H9 (cell line): Measurements from ENCODE around the gene TNFAIP3. TPM values are rescaled to one million over a fixed set of nuclear protein-coding genes. Genes with fewer than 3 reads are reported as not detected.
"Not testable (repeated sequence)": the region's sequence is repeated elsewhere in the genome, so short reads cannot be mapped to it uniquely, and the experiment has no call there.

ENCODE experiments used
- DNase-seq: peaks from one replicate; pipeline ENCODE4 v3.0.0-alpha.2; 2017
- H2AFZ ChIP-seq: one replicate; pipeline ENCODE4 v1.6.1; 2013; ENCODE audit warnings: mild to moderate bottlenecking, low read length, control low read depth, moderate library complexity
- H2AK5ac ChIP-seq: 2 replicates; pipeline ENCODE4 v1.6.1; 2013; ENCODE audit warnings: low read length, control low read depth, mixed read lengths; ENCODE audit not compliant: insufficient read length
- H2BK120ac ChIP-seq: one replicate; pipeline ENCODE4 v1.6.1; 2013; ENCODE audit warnings: low read depth, mild to moderate bottlenecking, low read length, control low read depth, inconsistent platforms; ENCODE audit not compliant: poor library complexity, severe bottlenecking
- H2BK12ac ChIP-seq: 2 replicates; pipeline ENCODE4 v1.6.1; 2013; ENCODE audit warnings: low read length, control low read depth, mixed read lengths, low read depth; ENCODE audit not compliant: insufficient read length
- H2BK15ac ChIP-seq: 2 replicates; pipeline ENCODE4 v1.6.1; 2013; ENCODE audit warnings: low read depth, low read length, control low read depth
- H2BK20ac ChIP-seq: one replicate; pipeline ENCODE4 v1.6.1; 2013; ENCODE audit warnings: low read depth, mild to moderate bottlenecking, low read length, control low read depth, inconsistent platforms; ENCODE audit not compliant: poor library complexity, severe bottlenecking
- H2BK5ac ChIP-seq: 2 replicates; pipeline ENCODE4 v1.6.1; 2013; ENCODE audit warnings: low read length, control low read depth, mixed read lengths; ENCODE audit not compliant: insufficient read length
- H3K14ac ChIP-seq: 2 replicates; pipeline ENCODE4 v1.6.1; 2013; ENCODE audit warnings: low read length, control low read depth; ENCODE audit not compliant: insufficient read depth
- H3K18ac ChIP-seq: 2 replicates; pipeline ENCODE4 v1.6.1; 2013; ENCODE audit warnings: low read depth, mild to moderate bottlenecking, mixed read lengths, low read length, control low read depth; ENCODE audit not compliant: insufficient read length
- H3K23ac ChIP-seq: 2 replicates; pipeline ENCODE4 v1.6.1; 2013; ENCODE audit warnings: low read length, control low read depth, mixed read lengths, low read depth; ENCODE audit not compliant: insufficient read length
- H3K23me2 ChIP-seq: 2 replicates; pipeline ENCODE4 v1.6.1; 2013; ENCODE audit warnings: low read depth, mild to moderate bottlenecking, mixed read lengths, low read length, control low read depth; ENCODE audit not compliant: insufficient read length, poor library complexity, severe bottlenecking
- H3K27ac ChIP-seq: 2 replicates; pipeline ENCODE4 v1.5.1; 2013; ENCODE audit warnings: low read length, control low read depth, mixed read lengths, low read depth; ENCODE audit not compliant: insufficient read length
- H3K27me3 ChIP-seq: 2 replicates; pipeline ENCODE4 v1.6.1; 2013; ENCODE audit warnings: low read length, control low read depth, inconsistent platforms; ENCODE audit not compliant: insufficient read depth
- H3K4ac ChIP-seq: 2 replicates; pipeline ENCODE4 v1.6.1; 2013; ENCODE audit warnings: low read depth, mild to moderate bottlenecking, control low read depth, inconsistent platforms, low read length, moderate library complexity
- H3K4me1 ChIP-seq: 2 replicates; pipeline ENCODE4 v1.6.1; 2013; ENCODE audit warnings: low read length, control low read depth, inconsistent platforms; ENCODE audit not compliant: insufficient read depth
- H3K4me2 ChIP-seq: 2 replicates; pipeline ENCODE4 v1.6.1; 2013; ENCODE audit warnings: low read length, control low read depth, mixed read lengths; ENCODE audit not compliant: insufficient read length, insufficient read depth
- H3K56ac ChIP-seq: 2 replicates; pipeline ENCODE4 v1.6.1; 2013; ENCODE audit warnings: low read depth, mild to moderate bottlenecking, mixed read lengths, low read length, control low read depth; ENCODE audit not compliant: insufficient read length
- H3K79me1 ChIP-seq: 2 replicates; pipeline ENCODE4 v1.6.1; 2013; ENCODE audit warnings: low read depth, mild to moderate bottlenecking, moderate library complexity, low read length, control low read depth, inconsistent platforms; ENCODE audit not compliant: insufficient read depth, poor library complexity, severe bottlenecking
- H3K79me2 ChIP-seq: 2 replicates; pipeline ENCODE4 v1.6.1; 2013; ENCODE audit warnings: low read length, control low read depth, inconsistent platforms; ENCODE audit not compliant: insufficient read depth
- H3K9ac ChIP-seq: 2 replicates; pipeline ENCODE4 v1.6.1; 2013; ENCODE audit warnings: low read length, control low read depth, mixed read lengths; ENCODE audit not compliant: insufficient read length; ENCODE audit errors: extremely low read depth
- H3K9me3 ChIP-seq: one replicate; pipeline ENCODE4 v1.6.1; 2013; ENCODE audit warnings: low read depth, low read length, inconsistent platforms; ENCODE audit not compliant: control insufficient read depth
- H3T11ph ChIP-seq: one replicate; pipeline ENCODE4 v1.6.1; 2013; ENCODE audit warnings: mild to moderate bottlenecking, low read length, control low read depth, inconsistent platforms
- H4K20me1 ChIP-seq: one replicate; pipeline ENCODE4 v1.6.1; 2013; ENCODE audit not compliant: control insufficient read depth, insufficient read length, insufficient read depth
- H4K5ac ChIP-seq: 2 replicates; pipeline ENCODE4 v1.6.1; 2013; ENCODE audit warnings: low read depth, mild to moderate bottlenecking, mixed read lengths, low read length, control low read depth; ENCODE audit not compliant: insufficient read length
- H4K8ac ChIP-seq: replicated peaks from 2 replicates; pipeline ENCODE4 v1.6.1; 2013; ENCODE audit warnings: low read length, control low read depth, mixed read lengths, low read depth; ENCODE audit not compliant: insufficient read length
- H4K91ac ChIP-seq: 2 replicates; pipeline ENCODE4 v1.6.1; 2013; ENCODE audit warnings: low read depth, mild to moderate bottlenecking, moderate library complexity, mixed read lengths, low read length, control low read depth; ENCODE audit not compliant: insufficient read length
- H3K27ac Mint-ChIP-seq, 3 experiments: 2 replicates in 2 of 3; 3 replicates in 1 of 3; pipeline ENCODE4 v1.8.0; 2020 to 2021; ENCODE audit warnings: mixed read lengths in 3 of 3, mild to moderate bottlenecking in 1 of 3, moderate library complexity in 1 of 3
- H3K27me3 Mint-ChIP-seq: 2 replicates; pipeline ENCODE4 v1.8.0; 2021; ENCODE audit warnings: low read depth, mild to moderate bottlenecking, moderate library complexity, mixed read lengths
- H3K36me3 Mint-ChIP-seq, 3 experiments: 2 replicates in 2 of 3; 3 replicates in 1 of 3; pipeline ENCODE4 v1.8.0; 2020 to 2021; ENCODE audit warnings: low read depth in 3 of 3, mixed read lengths in 3 of 3; ENCODE audit not compliant: insufficient read depth in 1 of 3
- H3K4me1 Mint-ChIP-seq, 2 experiments: 2 replicates each; pipeline ENCODE4 v1.8.0; 2020; ENCODE audit warnings: mixed read lengths in 2 of 2
- H3K4me3 Mint-ChIP-seq, 2 experiments: 2 replicates in 1 of 2; 3 replicates in 1 of 2; pipeline ENCODE4 v1.8.0; 2020 to 2021; ENCODE audit warnings: mild to moderate bottlenecking in 2 of 2, mixed read lengths in 2 of 2, moderate library complexity in 1 of 2
- H3K9me3 Mint-ChIP-seq, 2 experiments: 2 replicates in 1 of 2; 3 replicates in 1 of 2; pipeline ENCODE4 v1.8.0; 2020; ENCODE audit warnings: mild to moderate bottlenecking in 2 of 2, mixed read lengths in 2 of 2, moderate library complexity in 1 of 2
- WGBS: extraction: QIAGEN DNeasy Blood & Tissue Kit; methylation state at CpG from one replicate; pipeline ENCODE4 v1.1.7; 2013; ENCODE audit warnings: missing lambda C conversion rate, low lambda C conversion rate, mixed read lengths; ENCODE audit not compliant: insufficient read length; ENCODE audit errors: extremely low coverage; 5-methylcytosine and 5-hydroxymethylcytosine counted together
- total RNA-seq: library from RNA; stranded (reverse); gene quantifications from 2 replicates; pipeline ENCODE4 v1.2.1, GENCODE V29; 2021

The TNFAIP3 gene
- total RNA-seq, 1 experiment from 2014 or later = 3.7 TPM

- H3K18ac ChIP-seq, H2BK120ac ChIP-seq, H3K4me2 ChIP-seq, H3K79me1 ChIP-seq, H3K4ac ChIP-seq, H2BK15ac ChIP-seq, H3K56ac ChIP-seq, H3K9ac ChIP-seq, H3K9me3 ChIP-seq, H3K27me3 Mint-ChIP-seq, DNase-seq, H3K23ac ChIP-seq, H3K27ac ChIP-seq, H2BK12ac ChIP-seq, H2AK5ac ChIP-seq, H3K14ac ChIP-seq, H3K79me2 ChIP-seq, H3K4me3 Mint-ChIP-seq, H3K27me3 ChIP-seq, H3T11ph ChIP-seq, H3K4me1 ChIP-seq, H4K5ac ChIP-seq, H2BK20ac ChIP-seq, H4K20me1 ChIP-seq, H3K27ac Mint-ChIP-seq, H3K36me3 Mint-ChIP-seq, H2AFZ ChIP-seq, H3K4me1 Mint-ChIP-seq, H3K23me2 ChIP-seq, H4K8ac ChIP-seq, H2BK5ac ChIP-seq, H4K91ac ChIP-seq: not testable (repeated sequence)
- no CpG with 5 or more reads among the region's 5 CpGs for WGBS
- H3K9me3 Mint-ChIP-seq = peaks cover 27 to 28% of the 10 kb centered on the region in 2 experiments
These were observed 28.5 kb upstream of the TNFAIP3 start for GRCh38 chr6:137838597-137838996.
